ENCODE measurements around the gene RFX3.

RFX3 gene

GRCh38 chr9:3433066-3433465 is 92.7 kb downstream of the RFX3 start:
- TF ChIP-seq CTCF (IDR thresholded peaks at IDR 0.05; ENCODE audit: low read depth, low read length, missing control alignments), result no peak
- Histone ChIP-seq H3K36me3 (replicated peaks) (no peaks in the 10 kb centered on the region), H3K27me3 (replicated peaks) (no peaks in the 10 kb centered on the region), H3K27ac (no peak overlapping the region), H3K4me3 (ENCODE audit: low read depth, low read length) (no peak overlapping the region)
- DNase-seq, result no peak
- in situ Hi-C loops (cut with HindIII; ENCODE audit: low pct_ligation_motif_present, low sequenced_read_pairs), result no loop called here

GRCh38 chr9:3431890-3432289 is 93.9 kb downstream of the RFX3 start:
- Histone ChIP-seq H3K4me3 (ENCODE audit: low read depth, low read length) (no peak overlapping the region), H3K27ac (no peak overlapping the region), H3K27me3 (replicated peaks) (no peaks in the 10 kb centered on the region), H3K36me3 (replicated peaks) (no peaks in the 10 kb centered on the region)
- TF ChIP-seq CTCF (IDR thresholded peaks at IDR 0.05; ENCODE audit: low read depth, low read length, missing control alignments), result no peak
- no peak for DNase-seq
- in situ Hi-C loops (cut with HindIII; ENCODE audit: low pct_ligation_motif_present, low sequenced_read_pairs), result no loop called here

- in situ Hi-C loops (cut with HindIII; ENCODE audit: low pct_ligation_motif_present, low sequenced_read_pairs), result no loop called here
- Histone ChIP-seq H3K36me3 (replicated peaks) (no peaks in the 10 kb centered on the region), H3K4me3 (ENCODE audit: low read depth, low read length) (no peak overlapping the region), H3K27ac (no peak overlapping the region), H3K27me3 (replicated peaks) (no peaks in the 10 kb centered on the region)
- no peak for DNase-seq
- TF ChIP-seq CTCF (IDR thresholded peaks at IDR 0.05; ENCODE audit: low read depth, low read length, missing control alignments), result no peak
These were observed 105.9 kb downstream of the RFX3 start for GRCh38 chr9:3419893-3420292.

GRCh38 chr9:3415906-3416305 is 109.9 kb downstream of the RFX3 start:
- H3K27me3 ChIP-seq (replicated peaks), result no peaks in the 10 kb centered on the region
- DNase-seq, result no peak
- no peak overlapping the region for H3K4me3 ChIP-seq (ENCODE audit: low read depth, low read length)
- H3K36me3 ChIP-seq (replicated peaks), result no peaks in the 10 kb centered on the region
- H3K27ac ChIP-seq, result no peak overlapping the region
- in situ Hi-C loops (cut with HindIII; ENCODE audit: low pct_ligation_motif_present, low sequenced_read_pairs), result no loop called here
- no peak for TF ChIP-seq CTCF (IDR thresholded peaks at IDR 0.05; ENCODE audit: low read depth, low read length, missing control alignments)

DNA sequence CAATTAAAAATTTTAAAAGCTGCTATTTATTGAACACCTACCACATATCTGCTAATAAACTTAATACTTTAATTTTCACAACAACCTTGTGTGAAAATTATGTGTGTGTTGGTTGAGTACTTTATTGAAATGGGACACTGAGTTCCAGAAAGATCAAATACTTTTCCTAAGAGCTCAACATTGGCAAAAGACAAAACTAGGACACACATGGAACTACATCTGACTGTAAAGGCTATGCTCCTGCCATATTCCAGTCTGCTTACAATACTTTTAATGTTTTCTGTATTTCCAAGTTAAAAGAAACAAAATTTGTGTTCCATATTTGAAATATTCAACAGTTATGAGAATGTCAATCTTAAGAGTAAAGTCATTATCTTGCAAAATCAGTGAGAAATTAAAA is 111.8 kb downstream of the RFX3 start:
- Histone ChIP-seq H3K27me3 (replicated peaks) (no peaks in the 10 kb centered on the region), H3K36me3 (replicated peaks) (no peaks in the 10 kb centered on the region), H3K27ac (no peak overlapping the region), H3K4me3 (ENCODE audit: low read depth, low read length) (no peak overlapping the region)
- no peak for DNase-seq
- TF ChIP-seq CTCF (IDR thresholded peaks at IDR 0.05; ENCODE audit: low read depth, low read length, missing control alignments), result no peak
- in situ Hi-C loops (cut with HindIII; ENCODE audit: low pct_ligation_motif_present, low sequenced_read_pairs), result no loop called here

DNA sequence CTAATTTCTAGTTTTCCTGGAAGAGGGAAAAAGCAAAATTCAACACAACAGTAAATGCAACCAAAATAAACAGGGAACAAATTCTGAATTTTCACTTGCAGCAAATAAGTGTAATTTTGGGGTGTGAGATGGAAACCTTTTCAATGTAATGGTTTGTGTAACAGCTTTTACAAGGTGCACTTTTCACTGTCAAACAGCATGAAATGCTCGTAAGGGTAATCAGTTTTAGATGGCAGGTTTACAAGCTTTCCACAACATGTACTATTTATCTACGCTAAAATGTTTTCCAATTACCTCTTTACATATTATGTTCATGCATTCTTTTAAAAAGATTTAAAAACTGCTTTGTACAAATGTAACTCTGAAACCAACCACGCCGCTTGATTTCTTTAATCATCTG is 115.3 kb downstream of the RFX3 start:
- no peak for TF ChIP-seq CTCF (IDR thresholded peaks at IDR 0.05; ENCODE audit: low read depth, low read length, missing control alignments)
- Histone ChIP-seq H3K4me3 (ENCODE audit: low read depth, low read length) (no peak overlapping the region), H3K27ac (no peak overlapping the region), H3K36me3 (replicated peaks) (no peaks in the 10 kb centered on the region), H3K27me3 (replicated peaks) (no peaks in the 10 kb centered on the region)
- no peak for DNase-seq
- in situ Hi-C loops (cut with HindIII; ENCODE audit: low pct_ligation_motif_present, low sequenced_read_pairs), result no loop called here

Data from brain microvascular endothelial cell (primary cell).